Right renal cortex interstitium (tissue), 3 donors: ENCODE data around the gene SCYGR6. TPM values are rescaled to one million over a fixed set of nuclear protein-coding genes. Genes with fewer than 3 reads are reported as not detected.

Experiments
- DNase-seq, 3 donors: peaks; one replicate each; pipeline ENCODE4 v3.0.0-alpha.2; 2013; ENCODE audit warnings: low read depth in 3 of 3, low spot score in 2 of 3
- polyA plus RNA-seq, 3 donors: library from polyadenylated mRNA; unstranded; fragments of 120-200 nt; gene quantifications; one replicate each; pipeline ENCODE4 v1.2.1, GENCODE V29; 2013; ENCODE audit not compliant: insufficient read length in 3 of 3

Gene SCYGR6
- polyA plus RNA-seq, 3 donors, result not detected

- no peak for DNase-seq
Observed at GRCh38 chr2:227716501-227716900, 8.1 kb downstream of the SCYGR6 start.

DNA sequence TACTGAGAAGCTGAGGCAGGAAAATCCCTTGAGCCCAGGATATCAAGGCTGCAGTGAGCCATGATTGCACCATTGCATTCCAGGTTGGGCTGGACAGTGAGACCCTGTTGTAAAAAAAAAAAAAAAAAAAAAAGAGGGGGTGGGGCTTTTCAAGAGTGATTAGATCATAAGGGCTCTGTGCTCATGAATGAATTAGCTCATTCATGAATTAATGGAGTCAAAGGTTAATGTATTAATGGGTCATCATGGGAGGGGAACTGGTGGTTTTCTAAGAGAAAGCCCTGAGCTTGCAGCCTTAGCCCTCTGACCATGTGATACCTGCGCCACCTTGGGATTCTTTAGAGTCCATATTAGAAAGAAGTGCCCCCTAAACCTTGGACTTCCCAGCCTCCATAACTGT lies 11.3 kb downstream of the SCYGR6 start:
- DNase-seq, result no peak

GRCh38 chr2:227710986-227711385 lies 13.6 kb downstream of the SCYGR6 start:
- DNase-seq, result no peak

GRCh38 chr2:227707390-227707789 lies 17.2 kb downstream of the SCYGR6 start:
- no peak for DNase-seq

- no peak for DNase-seq
Observed at GRCh38 chr2:227706859-227707258, 17.7 kb downstream of the SCYGR6 start.

- DNase-seq, result no peak
Observed at GRCh38 chr2:227703961-227704360, 20.6 kb downstream of the SCYGR6 start.

- DNase-seq, result no peak
Observed at GRCh38 chr2:227703280-227703732, 21.3 kb downstream of the SCYGR6 start.

- no peak for DNase-seq
Observed at GRCh38 chr2:227701556-227701955, 23.0 kb downstream of the SCYGR6 start.

- DNase-seq, result no peak
Observed at GRCh38 chr2:227696990-227697679, 27.4 kb downstream of the SCYGR6 start.

GRCh38 chr2:227687189-227687588 lies 37.4 kb downstream of the SCYGR6 start:
- DNase-seq, result no peak

DNA sequence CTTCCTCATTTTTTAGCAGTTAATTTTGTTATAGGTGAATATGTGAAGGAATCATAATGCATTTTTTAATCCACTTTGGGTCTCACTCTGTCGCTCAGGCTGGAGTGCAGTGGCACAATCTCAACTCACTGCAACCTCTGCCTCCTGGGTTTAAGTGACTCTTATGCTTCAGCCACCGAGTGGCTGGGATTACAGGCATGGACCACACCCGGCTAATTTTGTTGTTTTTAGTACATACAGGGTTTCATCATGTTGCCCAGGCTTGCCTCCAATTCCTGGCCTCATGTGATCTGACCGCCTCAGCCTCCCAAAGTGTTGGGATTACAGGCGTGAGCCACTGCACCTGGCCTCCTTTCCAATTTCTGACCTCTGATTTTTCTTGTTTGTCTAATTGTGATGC lies 40.3 kb downstream of the SCYGR6 start:
- DNase-seq, result no peak

GRCh38 chr2:227677928-227678327 lies 46.6 kb downstream of the SCYGR6 start:
- DNase-seq, result no peak

GRCh38 chr2:227674485-227674884 lies 50.1 kb downstream of the SCYGR6 start:
- DNase-seq, result no peak

Other genes starting within 250 kb of the SCYGR6 start
- gene SCYGR2, start 125.9 kb downstream of the SCYGR6 start, polyA plus RNA-seq, result not detected
- gene SCYGR3, start 109.9 kb downstream of the SCYGR6 start, polyA plus RNA-seq, result not detected
- under 1 TPM in 1 of 3 donors, not detected in 2; 0.10 TPM for gene SCYGR4, start 107.3 kb downstream of the SCYGR6 start, polyA plus RNA-seq
- not detected for gene SCYGR5, start 58.0 kb downstream of the SCYGR6 start, polyA plus RNA-seq
- 1 to 10 TPM; 6.6 to 9.3 (median 7.0) TPM for gene SLC19A3, start 6.7 kb downstream of the SCYGR6 start, polyA plus RNA-seq
- not detected for gene SCYGR7, start 3.6 kb upstream of the SCYGR6 start, polyA plus RNA-seq
- not detected for gene SCYGR8, start 21.1 kb upstream of the SCYGR6 start, polyA plus RNA-seq
- gene CCL20, start 89.1 kb upstream of the SCYGR6 start, polyA plus RNA-seq, result under 1 TPM; 0.36 to 0.62 (median 0.52) TPM
- under 1 TPM; 0.68 to 0.99 (median 0.76) TPM for gene DAW1, start 146.9 kb upstream of the SCYGR6 start, polyA plus RNA-seq